Bronchial epithelial cell (primary cell): ENCODE data around the gene PDE6B. TPM values are rescaled to one million over a fixed set of nuclear protein-coding genes. Genes with fewer than 3 reads are reported as not detected.

Source experiments
- DNase-seq: peaks from one replicate; pipeline ENCODE4 v3.0.0-alpha.2; 2010; ENCODE audit warnings: low read depth
- FAIRE-seq: peaks from 2 replicates; lab custom pipeline; 2011; peaks lifted over from hg19 to GRCh38; lab: Jason Lieb, UNC
- H3K27me3 ChIP-seq: 2 replicates; pipeline ENCODE4 v1.5.1; 2011; ENCODE audit warnings: low read length; ENCODE audit not compliant: control insufficient read depth, insufficient read depth
- H3K36me3 ChIP-seq: 2 replicates; pipeline ENCODE4 v1.5.1; 2011; ENCODE audit warnings: low read length; ENCODE audit not compliant: control insufficient read depth, insufficient read depth
- H3K4me3 ChIP-seq: 2 replicates; pipeline ENCODE4 v1.5.1; 2011; ENCODE audit warnings: mild to moderate bottlenecking, low read depth, low read length, control low read depth
- total RNA-seq: library from RNA; depleted of rRNA; stranded (reverse); fragments of >200 nt; gene quantifications from 2 replicates; pipeline ENCODE4 v1.2.1, GENCODE V29; 2014
- TF ChIP-seq, protein P1 (sequence below): IDR thresholded peaks from 2 replicates; pipeline ENCODE4 v1.5.1; 2011; ENCODE audit warnings: mild to moderate bottlenecking, moderate library complexity, low read length, control low read depth, inconsistent platforms; ENCODE audit not compliant: insufficient read depth, severe bottlenecking

PDE6B gene
- total RNA-seq, 1 donor from 2014 or later, result not detected

DNA sequence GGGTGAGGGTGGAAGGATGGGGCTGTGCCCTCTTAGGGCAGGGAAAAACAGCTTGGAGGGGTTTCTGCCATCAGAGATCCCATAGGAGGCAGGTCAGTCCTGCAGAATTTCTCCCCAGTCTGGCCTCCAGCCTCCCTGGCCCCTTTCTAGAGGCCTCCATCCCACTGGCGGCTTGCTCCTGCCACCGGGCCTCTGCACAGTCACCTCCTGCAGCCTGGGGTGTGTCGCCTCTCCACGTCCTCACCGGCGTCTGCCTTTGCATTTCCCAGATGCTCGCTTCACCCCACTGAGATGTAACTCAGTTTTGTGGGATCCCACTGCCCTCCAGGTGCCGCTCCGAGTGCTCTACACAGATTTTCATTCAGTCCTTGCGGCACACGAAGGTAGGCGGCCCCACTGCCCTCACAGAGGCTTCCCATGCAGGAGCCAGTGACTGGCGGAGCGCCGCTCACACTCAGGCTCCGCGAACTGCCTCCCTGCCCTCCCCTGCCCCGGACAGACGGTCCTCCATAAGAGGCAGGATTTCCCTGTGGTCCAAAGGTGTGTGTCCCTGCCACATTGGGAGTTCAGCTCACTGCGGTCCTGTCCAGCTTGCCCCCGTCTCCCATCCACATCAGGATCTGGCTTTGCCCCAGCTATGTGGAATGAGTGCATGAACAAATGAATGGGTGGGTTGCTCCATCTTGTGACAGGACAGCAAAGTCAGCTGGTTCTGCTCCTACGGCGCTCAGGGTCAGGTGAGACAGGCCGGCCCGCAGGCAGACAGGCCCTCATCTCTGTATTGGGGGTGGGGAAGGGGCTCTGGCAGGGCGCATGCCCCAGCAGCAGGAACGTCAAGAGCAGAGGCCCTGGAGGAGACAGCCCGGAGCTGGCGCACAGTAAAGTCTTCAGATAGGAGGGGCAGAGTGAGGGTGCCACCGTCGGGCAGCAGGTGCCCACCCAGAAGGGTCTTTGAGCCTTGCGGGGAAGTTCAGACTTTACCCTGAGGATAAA lies 46.6 kb upstream of the PDE6B start:
- FAIRE-seq, result no peak
- Histone ChIP-seq H3K4me3 (no peak overlapping the region), H3K36me3 (no peaks in the 10 kb centered on the region), H3K27me3 (peaks cover 26% of the 10 kb centered on the region)
- no peak for DNase-seq
- TF ChIP-seq, protein P1, sequence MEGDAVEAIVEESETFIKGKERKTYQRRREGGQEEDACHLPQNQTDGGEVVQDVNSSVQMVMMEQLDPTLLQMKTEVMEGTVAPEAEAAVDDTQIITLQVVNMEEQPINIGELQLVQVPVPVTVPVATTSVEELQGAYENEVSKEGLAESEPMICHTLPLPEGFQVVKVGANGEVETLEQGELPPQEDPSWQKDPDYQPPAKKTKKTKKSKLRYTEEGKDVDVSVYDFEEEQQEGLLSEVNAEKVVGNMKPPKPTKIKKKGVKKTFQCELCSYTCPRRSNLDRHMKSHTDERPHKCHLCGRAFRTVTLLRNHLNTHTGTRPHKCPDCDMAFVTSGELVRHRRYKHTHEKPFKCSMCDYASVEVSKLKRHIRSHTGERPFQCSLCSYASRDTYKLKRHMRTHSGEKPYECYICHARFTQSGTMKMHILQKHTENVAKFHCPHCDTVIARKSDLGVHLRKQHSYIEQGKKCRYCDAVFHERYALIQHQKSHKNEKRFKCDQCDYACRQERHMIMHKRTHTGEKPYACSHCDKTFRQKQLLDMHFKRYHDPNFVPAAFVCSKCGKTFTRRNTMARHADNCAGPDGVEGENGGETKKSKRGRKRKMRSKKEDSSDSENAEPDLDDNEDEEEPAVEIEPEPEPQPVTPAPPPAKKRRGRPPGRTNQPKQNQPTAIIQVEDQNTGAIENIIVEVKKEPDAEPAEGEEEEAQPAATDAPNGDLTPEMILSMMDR, result no peak

DNA sequence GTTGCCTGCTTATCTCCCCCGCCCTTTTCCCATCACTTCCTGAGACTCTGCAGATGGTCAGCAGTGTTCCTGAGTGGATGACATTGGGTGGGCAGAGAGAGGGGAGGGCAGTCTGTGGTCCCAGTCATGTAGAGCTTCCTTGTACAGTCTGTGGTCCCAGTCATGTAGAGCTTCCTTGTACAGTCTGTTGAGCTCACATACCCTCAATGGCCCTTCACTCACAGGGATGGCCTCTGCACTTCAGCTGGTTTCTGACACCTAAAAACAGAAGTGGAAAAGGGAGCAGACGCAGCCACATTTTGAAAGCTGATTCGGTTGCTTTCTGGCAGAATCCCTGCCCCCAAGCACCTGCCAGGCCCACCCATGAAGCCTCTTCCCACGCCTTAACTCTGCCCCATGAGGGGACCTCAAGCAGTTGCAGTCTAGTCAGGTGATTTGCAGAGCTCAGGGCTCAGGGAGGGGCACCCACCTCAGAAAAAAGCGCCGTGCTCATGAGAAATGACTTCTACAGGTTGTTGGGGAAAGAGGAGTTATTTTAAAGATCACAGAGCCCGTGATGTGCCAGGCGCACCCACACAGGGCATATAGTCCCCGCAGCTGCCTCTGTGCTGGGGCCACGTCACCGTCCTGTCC lies 45.7 kb upstream of the PDE6B start:
- no peak overlapping the region for H3K4me3 ChIP-seq
- H3K36me3 ChIP-seq, result no peaks in the 10 kb centered on the region
- TF ChIP-seq, protein P1, result no peak
- no peak for DNase-seq
- FAIRE-seq, result no peak
- peaks cover 25% of the 10 kb centered on the region for H3K27me3 ChIP-seq

DNA sequence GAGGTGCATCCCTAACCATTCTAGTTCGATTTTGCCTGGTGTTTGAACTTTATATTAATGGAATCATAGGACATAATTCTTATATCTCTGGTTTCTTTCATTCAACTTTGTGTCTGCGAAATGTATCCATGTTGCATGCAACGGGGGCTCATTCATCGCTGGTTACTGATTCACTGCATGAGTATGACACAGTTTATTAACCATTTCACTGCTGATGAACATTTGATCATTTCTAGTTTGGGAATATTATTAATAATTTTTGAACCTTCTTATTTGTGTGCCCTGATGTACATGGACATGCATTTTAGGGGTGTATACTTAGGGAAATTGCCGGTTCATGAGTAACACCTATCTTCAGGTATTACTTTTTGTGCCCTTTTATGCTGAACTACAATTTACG lies 44.2 kb upstream of the PDE6B start:
- H3K27me3 ChIP-seq, result peaks cover 25% of the 10 kb centered on the region
- DNase-seq, result no peak
- H3K4me3 ChIP-seq, result no peak overlapping the region
- FAIRE-seq, result no peak
- H3K36me3 ChIP-seq, result no peaks in the 10 kb centered on the region
- TF ChIP-seq, protein P1, result no peak

DNA sequence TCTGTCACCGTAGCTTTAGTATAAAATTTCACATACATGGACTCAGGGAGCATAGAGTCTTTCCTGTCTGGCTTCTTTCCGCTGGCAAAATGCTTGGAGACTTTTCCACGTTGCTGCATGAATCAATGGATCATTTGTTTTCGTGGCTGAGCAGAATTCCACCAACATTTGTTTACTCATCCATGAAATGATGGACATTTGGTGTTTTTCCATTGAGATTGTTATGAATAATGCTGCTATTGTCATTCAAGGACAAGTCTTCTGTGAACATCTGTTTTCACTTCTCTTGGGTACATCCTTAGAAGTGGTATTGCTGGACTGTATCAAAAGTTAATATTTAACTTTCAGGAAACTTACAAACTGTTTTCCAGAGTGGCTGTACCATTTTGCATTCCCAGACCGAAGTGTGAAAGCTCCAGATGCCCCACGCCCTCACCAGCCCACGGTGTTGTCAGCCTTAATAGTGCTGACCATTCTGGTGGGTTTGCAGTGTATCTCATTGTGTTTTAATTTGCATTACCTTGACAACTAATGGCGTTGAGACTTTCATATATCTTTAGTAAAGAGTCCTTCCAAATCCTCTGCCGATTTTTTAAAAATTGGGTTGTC lies 43.5 kb upstream of the PDE6B start:
- peaks cover 25% of the 10 kb centered on the region for H3K27me3 ChIP-seq
- TF ChIP-seq, protein P1, result no peak
- no peaks in the 10 kb centered on the region for H3K36me3 ChIP-seq
- no peak for FAIRE-seq
- H3K4me3 ChIP-seq, result no peak overlapping the region
- no peak for DNase-seq

DNA sequence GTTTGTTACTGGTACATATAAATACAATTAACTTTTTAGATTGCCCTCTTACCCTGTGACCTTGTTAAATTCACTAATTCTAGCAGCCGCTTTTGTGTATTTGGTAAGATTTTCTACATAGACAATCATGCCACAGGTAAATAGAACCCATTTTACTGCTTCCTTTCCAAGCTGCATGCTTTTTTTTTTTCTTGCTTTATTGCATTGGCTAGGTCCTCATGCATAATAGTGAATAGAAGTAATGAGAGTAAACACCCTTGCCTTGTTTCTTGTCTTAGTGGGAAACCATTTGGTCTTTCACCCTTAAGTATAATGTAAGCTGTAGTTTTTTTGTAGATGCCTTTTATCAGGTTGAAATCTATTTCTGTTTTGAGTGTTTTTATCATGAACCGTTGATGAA lies 41.6 kb upstream of the PDE6B start:
- TF ChIP-seq, protein P1, result no peak
- no peak for FAIRE-seq

More for the DNA sequence above, 41.6 kb upstream of the PDE6B start:
- Histone ChIP-seq H3K4me3 (no peak overlapping the region), H3K27me3 (peaks cover 7% of the 10 kb centered on the region), H3K36me3 (no peaks in the 10 kb centered on the region)
- DNase-seq, result no peak
